DOHH2 (cell line): Measurements from ENCODE around the gene CACNA1A.

Experiments used
- H3F3A ChIP-seq: fragments of 200-600 bp; sonication (generic), shearing (Covaris generic); 2 replicates; pipeline ENCODE4 v1.6.0; 2016; ENCODE audit warnings: antibody characterized with exemption, mild to moderate bottlenecking; ENCODE audit not compliant: control insufficient read depth, insufficient read depth
- H3K27ac ChIP-seq: fragments of 200-600 bp; sonication (generic); 2 replicates; pipeline ENCODE4 v1.5.1; 2014; ENCODE audit warnings: low read depth, mild to moderate bottlenecking, low read length, moderate library complexity
- H3K27me3 ChIP-seq: fragments of 200-600 bp; sonication (generic); 2 replicates; pipeline ENCODE4 v1.6.1; 2014; ENCODE audit warnings: mild to moderate bottlenecking, low read length, mixed read lengths; ENCODE audit not compliant: control insufficient read depth
- H3K36me3 ChIP-seq: fragments of 200-600 bp; sonication (generic); 2 replicates; pipeline ENCODE4 v1.6.1; 2014; ENCODE audit warnings: mild to moderate bottlenecking, low read length, moderate library complexity, mixed read lengths; ENCODE audit not compliant: control insufficient read depth
- H3K4me1 ChIP-seq: fragments of 200-600 bp; sonication (generic); 2 replicates; pipeline ENCODE4 v1.6.1; 2014; ENCODE audit warnings: mild to moderate bottlenecking, low read length, mixed read lengths; ENCODE audit not compliant: control insufficient read depth
- H3K4me2 ChIP-seq: fragments of 200-600 bp; sonication (generic); 2 replicates; pipeline ENCODE4 v1.6.0; 2014; ENCODE audit warnings: mild to moderate bottlenecking, low read length, moderate library complexity
- H3K4me3 ChIP-seq: fragments of 200-600 bp; sonication (generic); 2 replicates; pipeline ENCODE4 v1.5.1; 2014; ENCODE audit warnings: mild to moderate bottlenecking, low read length, mixed read lengths
- H3K79me2 ChIP-seq: fragments of 200-600 bp; sonication (generic); 2 replicates; pipeline ENCODE4 v1.6.1; 2014; ENCODE audit warnings: mild to moderate bottlenecking, low read length, mixed read lengths; ENCODE audit not compliant: control insufficient read depth
- H3K9me2 ChIP-seq: fragments of 200-600 bp; sonication (generic); replicated peaks from 2 replicates; pipeline ENCODE4 v1.6.1; 2014; ENCODE audit warnings: mild to moderate bottlenecking, low read length, mixed read lengths; ENCODE audit not compliant: control insufficient read depth
- H3K9me3 ChIP-seq: fragments of 200-600 bp; sonication (generic); 2 replicates; pipeline ENCODE4 v1.6.1; 2014; ENCODE audit warnings: antibody characterized with exemption, low read length, mixed read lengths; ENCODE audit not compliant: control insufficient read depth, insufficient read depth
- H4K20me1 ChIP-seq: fragments of 200-600 bp; sonication (generic); 2 replicates; pipeline ENCODE4 v1.6.0; 2014; ENCODE audit warnings: low read depth, mild to moderate bottlenecking, antibody characterized with exemption, low read length, moderate library complexity; ENCODE audit not compliant: control insufficient read depth, insufficient read depth
- CTCF ChIP-seq: fragments of 200-600 bp; sonication (generic); IDR thresholded peaks from one replicate; pipeline ENCODE4 v1.5.1; 2014; ENCODE audit warnings: antibody characterized with exemption, mild to moderate bottlenecking, low read depth, low read length; ENCODE audit not compliant: poor library complexity, severe bottlenecking
- EZH2phosphoT487 ChIP-seq: fragments of 200-600 bp; sonication (generic); IDR thresholded peaks from 2 replicates; pipeline ENCODE4 v1.6.1; 2017; ENCODE audit warnings: borderline replicate concordance, mild to moderate bottlenecking, antibody characterized with exemption, low read length, moderate library complexity, mixed read lengths

CACNA1A gene

DNA sequence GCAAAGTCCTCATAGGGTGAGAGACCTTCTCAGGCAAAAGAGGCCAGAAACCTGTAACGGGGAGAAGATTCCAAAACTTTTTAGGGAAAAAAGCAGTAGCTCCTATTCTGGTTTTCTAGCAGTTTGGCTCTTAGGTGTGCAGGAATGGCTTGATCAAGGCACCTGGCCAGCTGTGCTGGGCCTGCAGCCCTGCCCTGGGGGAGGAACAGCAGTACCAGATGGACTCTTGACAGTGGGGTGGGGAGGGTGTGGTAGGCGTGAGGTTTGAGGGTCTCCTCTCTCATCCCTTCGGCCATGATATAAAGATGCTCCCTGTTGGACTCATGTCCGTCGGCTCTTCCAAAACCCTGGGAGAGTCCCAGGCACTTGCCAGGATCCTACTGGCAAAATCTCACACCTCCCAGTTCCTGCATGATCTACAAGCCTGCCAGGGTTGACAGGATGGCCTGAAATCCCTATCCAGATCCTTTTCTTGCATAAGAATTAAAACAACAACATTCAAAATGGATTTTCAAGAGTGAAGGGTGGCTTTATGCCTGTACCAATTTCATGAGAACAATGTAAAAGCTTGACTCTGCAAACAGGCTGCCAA lies 235.7 kb downstream of the CACNA1A start:
- no peaks in the 10 kb centered on the region for H3F3A ChIP-seq
- no peak overlapping the region for H3K27ac ChIP-seq
- no peak overlapping the region for H3K4me2 ChIP-seq
- no peaks in the 10 kb centered on the region for H3K9me2 ChIP-seq
- H3K79me2 ChIP-seq: no peaks in the 10 kb centered on the region
- 0 out of 2 replicates have a peak, but pooled peaks cover 4% of the 10 kb centered on the region for H3K4me1 ChIP-seq
- H3K36me3 ChIP-seq: no peaks in the 10 kb centered on the region
- no peaks in the 10 kb centered on the region for H4K20me1 ChIP-seq
- no peak for TF ChIP-seq EZH2phosphoT487
- TF ChIP-seq CTCF: no peak
- H3K9me3 ChIP-seq: no peaks in the 10 kb centered on the region
- H3K4me3 ChIP-seq: no peak overlapping the region
- H3K27me3 ChIP-seq: peaks cover 8% of the 10 kb centered on the region

DNA sequence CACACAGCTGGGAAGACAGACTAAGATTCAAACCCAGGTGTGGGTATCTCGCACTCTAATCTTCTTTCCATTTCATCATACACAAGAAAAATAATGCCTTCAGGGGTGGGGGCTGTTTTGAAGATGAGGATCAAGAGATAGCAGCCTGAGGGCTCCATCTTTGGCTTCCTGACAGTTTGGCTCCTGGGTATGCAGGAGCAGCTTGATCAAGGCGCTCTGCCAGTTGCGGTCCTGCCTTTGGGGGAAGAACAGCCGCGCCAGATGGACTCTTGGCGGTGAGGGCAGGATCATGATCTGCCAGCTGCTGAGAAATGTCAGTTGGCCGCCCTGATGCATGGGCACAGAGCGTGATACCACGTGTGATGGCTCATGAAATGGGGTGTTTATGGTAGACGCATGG lies 236.9 kb downstream of the CACNA1A start:
- Histone ChIP-seq H3K4me3 (no peak overlapping the region), H3K27ac (no peak overlapping the region), H3K4me1 (no peaks in the 10 kb centered on the region), H4K20me1 (no peaks in the 10 kb centered on the region), H3K4me2 (no peak overlapping the region), H3K79me2 (no peaks in the 10 kb centered on the region), H3F3A (no peaks in the 10 kb centered on the region), H3K27me3 (peaks cover 11% of the 10 kb centered on the region), H3K9me3 (no peaks in the 10 kb centered on the region), H3K36me3 (no peaks in the 10 kb centered on the region), H3K9me2 (no peaks in the 10 kb centered on the region)
- no peak for TF ChIP-seq EZH2phosphoT487
- TF ChIP-seq CTCF: no peak

DNA sequence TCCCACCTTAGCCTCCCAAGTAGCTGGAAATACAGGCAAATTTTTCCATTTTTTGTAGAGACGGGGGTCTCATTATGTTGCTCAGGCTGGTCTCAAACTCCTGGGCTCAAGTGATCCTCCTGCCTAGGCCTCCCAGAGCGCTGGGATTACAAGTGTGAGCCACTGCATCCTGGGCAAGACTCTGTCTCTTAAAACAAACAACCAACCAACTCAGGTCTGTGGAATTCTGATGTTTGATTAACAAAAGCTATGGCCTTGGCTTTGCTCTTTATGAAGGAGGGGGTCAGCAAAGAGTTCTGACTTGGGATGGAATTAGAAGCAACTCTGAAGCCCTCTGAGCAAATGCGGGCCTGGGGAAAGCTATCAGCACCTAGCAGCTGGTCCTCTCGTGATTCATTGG lies 238.4 kb downstream of the CACNA1A start:
- Histone ChIP-seq H3K27ac (no peak overlapping the region), H3K4me1 (no peaks in the 10 kb centered on the region), H3K4me2 (no peak overlapping the region), H4K20me1 (no peaks in the 10 kb centered on the region), H3K36me3 (no peaks in the 10 kb centered on the region), H3K4me3 (no peak overlapping the region), H3F3A (no peaks in the 10 kb centered on the region), H3K9me2 (no peaks in the 10 kb centered on the region), H3K79me2 (no peaks in the 10 kb centered on the region), H3K9me3 (no peaks in the 10 kb centered on the region), H3K27me3 (peaks cover 13% of the 10 kb centered on the region)
- no peak for TF ChIP-seq EZH2phosphoT487
- TF ChIP-seq CTCF: no peak

DNA sequence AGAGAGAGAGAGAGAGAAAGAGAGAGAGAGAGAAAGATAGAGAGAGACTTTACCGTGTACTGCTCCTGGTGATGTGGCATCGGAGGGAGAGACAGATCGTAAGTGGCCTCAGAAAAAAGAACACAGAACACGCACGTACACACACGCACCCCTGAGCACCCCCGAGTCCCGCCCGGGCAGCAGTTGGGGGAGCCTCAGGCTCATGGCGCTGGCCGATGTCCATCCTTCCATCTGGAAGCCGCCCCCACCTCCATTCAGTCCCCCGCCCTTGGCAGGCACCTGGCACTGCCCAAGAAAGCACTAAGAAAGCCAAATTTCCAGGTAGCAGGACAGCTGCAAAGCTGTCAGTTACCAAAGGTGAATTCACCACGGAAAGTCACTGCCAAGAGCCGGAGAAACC lies 239.1 kb downstream of the CACNA1A start:
- no peak overlapping the region for H3K4me3 ChIP-seq
- peaks cover 14% of the 10 kb centered on the region for H3K27me3 ChIP-seq
- H3K9me3 ChIP-seq: no peaks in the 10 kb centered on the region
- H3K4me2 ChIP-seq: no peak overlapping the region
- no peaks in the 10 kb centered on the region for H3K9me2 ChIP-seq
- H3F3A ChIP-seq: no peaks in the 10 kb centered on the region
- no peaks in the 10 kb centered on the region for H3K4me1 ChIP-seq
- TF ChIP-seq CTCF (no peak), EZH2phosphoT487 (no peak)
- H3K36me3 ChIP-seq: no peaks in the 10 kb centered on the region
- H3K27ac ChIP-seq: no peak overlapping the region
- no peaks in the 10 kb centered on the region for H3K79me2 ChIP-seq
- no peaks in the 10 kb centered on the region for H4K20me1 ChIP-seq
